ENCODE results near the gene BRME1.

Gene BRME1

GRCh38 chr19:13887517-13887916 lies 18.4 kb downstream of the BRME1 start:
- DNase-seq (ENCODE audit: low spot score), result no peak

- peak; percentile 40 for DNase-seq (ENCODE audit: low spot score)
Measured at GRCh38 chr19:13887018-13887436, 18.9 kb downstream of the BRME1 start.

GRCh38 chr19:13885826-13886365 lies 20.0 kb downstream of the BRME1 start:
- no peak for DNase-seq (ENCODE audit: low spot score)

- peak; percentile 65 for DNase-seq (ENCODE audit: low spot score)
Measured at GRCh38 chr19:13884726-13885591, 21.0 kb downstream of the BRME1 start.

- no peak for DNase-seq (ENCODE audit: low spot score)
Measured at GRCh38 chr19:13883516-13884064, 22.3 kb downstream of the BRME1 start.

GRCh38 chr19:13882836-13883235 lies 23.1 kb downstream of the BRME1 start:
- no peak for DNase-seq (ENCODE audit: low spot score)

- DNase-seq (ENCODE audit: low spot score), result no peak
Measured at GRCh38 chr19:13882419-13882795, 23.5 kb downstream of the BRME1 start.

GRCh38 chr19:13881692-13882418 lies 24.1 kb downstream of the BRME1 start:
- DNase-seq (ENCODE audit: low spot score), result no peak

- DNase-seq (ENCODE audit: low spot score), result no peak
Measured at GRCh38 chr19:13881251-13881691, 24.6 kb downstream of the BRME1 start.

GRCh38 chr19:13880059-13881043 lies 25.6 kb downstream of the BRME1 start:
- peak; percentile 98 for DNase-seq (ENCODE audit: low spot score)

- no peak for DNase-seq (ENCODE audit: low spot score)
Measured at GRCh38 chr19:13877303-13877702, 28.6 kb downstream of the BRME1 start.

GRCh38 chr19:13876834-13877233 lies 29.1 kb downstream of the BRME1 start, which contains the start of gene NANOS3:
TSS of gene NANOS3 (plus strand) at chr19:13877134. CDS start at chr19:13877249, 115 bp downstream.
- no peak for DNase-seq (ENCODE audit: low spot score)

- DNase-seq (ENCODE audit: low spot score), result no peak
Measured at GRCh38 chr19:13875824-13876223, 30.1 kb downstream of the BRME1 start.

GRCh38 chr19:13873834-13874515 lies 31.9 kb downstream of the BRME1 start:
- no peak for DNase-seq (ENCODE audit: low spot score)

- no peak for DNase-seq (ENCODE audit: low spot score)
Measured at GRCh38 chr19:13872695-13873389, 33.1 kb downstream of the BRME1 start.

GRCh38 chr19:13872339-13872694 lies 33.6 kb downstream of the BRME1 start:
- no peak for DNase-seq (ENCODE audit: low spot score)

- DNase-seq (ENCODE audit: low spot score), result no peak
Measured at GRCh38 chr19:13870873-13871272, 35.0 kb downstream of the BRME1 start.

- no peak for DNase-seq (ENCODE audit: low spot score)
Measured at GRCh38 chr19:13869281-13869680, 36.6 kb downstream of the BRME1 start.

GRCh38 chr19:13868663-13869062 lies 37.3 kb downstream of the BRME1 start:
- no peak for DNase-seq (ENCODE audit: low spot score)

GRCh38 chr19:13866463-13867046 lies 39.4 kb downstream of the BRME1 start:
- no peak for DNase-seq (ENCODE audit: low spot score)
